Liver (tissue), 3 donors: ENCODE results near the gene AQP12A.

Source experiments
- EGR1 ChIP-seq, 2 donors: IDR thresholded peaks; 2 replicates each; pipeline ENCODE4 v1.6.1; 2016 to 2018; ENCODE audit warnings: antibody characterized with exemption in 2 of 2, low read depth in 2 of 2
- FOXA1 ChIP-seq: IDR thresholded peaks from 2 replicates; pipeline ENCODE4 v1.6.1; 2016; ENCODE audit warnings: antibody characterized with exemption
- GABPA ChIP-seq, 2 donors: IDR thresholded peaks in 1 of 2; conservative IDR thresholded peaks in 1 of 2; 2 replicates each; pipeline ENCODE4 v1.6.1; 2016; ENCODE audit warnings: antibody characterized with exemption in 2 of 2, mild to moderate bottlenecking in 1 of 2, moderate library complexity in 1 of 2
- HNF4A ChIP-seq, 2 donors: conservative IDR thresholded peaks; 2 replicates each; pipeline ENCODE4 v1.6.1; 2016; ENCODE audit warnings: antibody characterized with exemption in 2 of 2, mild to moderate bottlenecking in 2 of 2
- JUND ChIP-seq, 2 donors: IDR thresholded peaks; 2 replicates each; pipeline ENCODE4 v1.6.1; 2016; ENCODE audit warnings: antibody characterized with exemption in 2 of 2
- RXRA ChIP-seq, 2 donors: IDR thresholded peaks; 2 replicates each; pipeline ENCODE4 v1.6.1; 2017 to 2018; ENCODE audit warnings: antibody characterized with exemption in 2 of 2, mild to moderate bottlenecking in 1 of 2
- SP1 ChIP-seq: IDR thresholded peaks from 2 replicates; pipeline ENCODE4 v1.6.1; 2018; ENCODE audit warnings: antibody characterized with exemption, mild to moderate bottlenecking
- TAF1 ChIP-seq: conservative IDR thresholded peaks from 2 replicates; pipeline ENCODE4 v1.6.1; 2016; ENCODE audit warnings: antibody characterized with exemption, mild to moderate bottlenecking
- YY1 ChIP-seq: IDR thresholded peaks from 2 replicates; pipeline ENCODE4 v1.6.1; 2016; ENCODE audit warnings: antibody characterized with exemption, mild to moderate bottlenecking
- TF ChIP-seq, protein P1 (sequence below): fragments of 150-350 bp; IDR thresholded peaks from 2 replicates; pipeline ENCODE4 v1.5.1; 2017; ENCODE audit warnings: improper control_type of control experiment, low read depth, low read length; ENCODE audit not compliant: missing input control
- TF ChIP-seq, protein P2 (sequence below): IDR thresholded peaks from 2 replicates; pipeline ENCODE4 v1.6.1; 2016; ENCODE audit warnings: antibody characterized with exemption, mild to moderate bottlenecking
- TF ChIP-seq, protein P3 (sequence below): IDR thresholded peaks from 2 replicates; pipeline ENCODE4 v1.6.1; 2016; ENCODE audit warnings: antibody characterized with exemption
- TF ChIP-seq, protein P4 (sequence below): IDR thresholded peaks from 2 replicates; pipeline ENCODE4 v1.6.1; 2016; ENCODE audit warnings: antibody characterized with exemption
- donor health status: healthy.
- donor health status: healthy.

DNA sequence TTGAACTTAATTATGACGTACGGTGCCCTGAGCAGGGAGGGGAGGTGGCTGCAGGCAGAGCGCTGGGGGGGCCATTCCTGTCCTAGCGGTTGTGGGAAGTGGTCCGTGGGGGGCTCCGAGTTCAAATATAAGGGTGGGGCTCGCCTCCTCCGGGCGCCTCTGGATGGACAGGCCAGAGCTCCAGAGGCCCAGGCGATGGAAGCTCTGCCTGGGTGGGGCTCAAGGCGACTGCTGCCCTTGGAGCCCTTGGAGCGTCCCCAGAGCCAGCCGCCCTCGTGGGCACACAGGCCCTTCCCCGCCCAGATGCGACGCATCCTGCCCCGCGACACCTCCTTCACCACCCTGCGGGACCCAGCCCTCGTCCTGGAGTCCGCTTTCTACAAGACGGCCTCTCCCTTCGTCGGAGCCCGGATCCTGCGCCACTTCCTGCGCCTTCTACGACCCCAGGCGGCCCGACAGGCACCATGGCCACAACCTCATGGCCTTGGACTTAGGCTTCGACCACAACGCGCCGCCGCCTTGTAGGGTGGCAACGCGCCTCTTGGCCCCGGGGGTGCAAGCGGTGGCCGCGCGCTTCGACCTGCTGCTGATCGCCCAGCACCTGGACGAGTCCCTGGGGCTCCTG lies 19.5 kb upstream of the AQP12A start:
- TF ChIP-seq, protein P1, sequence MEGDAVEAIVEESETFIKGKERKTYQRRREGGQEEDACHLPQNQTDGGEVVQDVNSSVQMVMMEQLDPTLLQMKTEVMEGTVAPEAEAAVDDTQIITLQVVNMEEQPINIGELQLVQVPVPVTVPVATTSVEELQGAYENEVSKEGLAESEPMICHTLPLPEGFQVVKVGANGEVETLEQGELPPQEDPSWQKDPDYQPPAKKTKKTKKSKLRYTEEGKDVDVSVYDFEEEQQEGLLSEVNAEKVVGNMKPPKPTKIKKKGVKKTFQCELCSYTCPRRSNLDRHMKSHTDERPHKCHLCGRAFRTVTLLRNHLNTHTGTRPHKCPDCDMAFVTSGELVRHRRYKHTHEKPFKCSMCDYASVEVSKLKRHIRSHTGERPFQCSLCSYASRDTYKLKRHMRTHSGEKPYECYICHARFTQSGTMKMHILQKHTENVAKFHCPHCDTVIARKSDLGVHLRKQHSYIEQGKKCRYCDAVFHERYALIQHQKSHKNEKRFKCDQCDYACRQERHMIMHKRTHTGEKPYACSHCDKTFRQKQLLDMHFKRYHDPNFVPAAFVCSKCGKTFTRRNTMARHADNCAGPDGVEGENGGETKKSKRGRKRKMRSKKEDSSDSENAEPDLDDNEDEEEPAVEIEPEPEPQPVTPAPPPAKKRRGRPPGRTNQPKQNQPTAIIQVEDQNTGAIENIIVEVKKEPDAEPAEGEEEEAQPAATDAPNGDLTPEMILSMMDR = no peak
- no peak for TF ChIP-seq GABPA (IDR thresholded peaks at IDR 0.05 in 1 of 2, conservative IDR thresholded peaks at IDR 0.05 in 1 of 2)
- TF ChIP-seq, protein P2, sequence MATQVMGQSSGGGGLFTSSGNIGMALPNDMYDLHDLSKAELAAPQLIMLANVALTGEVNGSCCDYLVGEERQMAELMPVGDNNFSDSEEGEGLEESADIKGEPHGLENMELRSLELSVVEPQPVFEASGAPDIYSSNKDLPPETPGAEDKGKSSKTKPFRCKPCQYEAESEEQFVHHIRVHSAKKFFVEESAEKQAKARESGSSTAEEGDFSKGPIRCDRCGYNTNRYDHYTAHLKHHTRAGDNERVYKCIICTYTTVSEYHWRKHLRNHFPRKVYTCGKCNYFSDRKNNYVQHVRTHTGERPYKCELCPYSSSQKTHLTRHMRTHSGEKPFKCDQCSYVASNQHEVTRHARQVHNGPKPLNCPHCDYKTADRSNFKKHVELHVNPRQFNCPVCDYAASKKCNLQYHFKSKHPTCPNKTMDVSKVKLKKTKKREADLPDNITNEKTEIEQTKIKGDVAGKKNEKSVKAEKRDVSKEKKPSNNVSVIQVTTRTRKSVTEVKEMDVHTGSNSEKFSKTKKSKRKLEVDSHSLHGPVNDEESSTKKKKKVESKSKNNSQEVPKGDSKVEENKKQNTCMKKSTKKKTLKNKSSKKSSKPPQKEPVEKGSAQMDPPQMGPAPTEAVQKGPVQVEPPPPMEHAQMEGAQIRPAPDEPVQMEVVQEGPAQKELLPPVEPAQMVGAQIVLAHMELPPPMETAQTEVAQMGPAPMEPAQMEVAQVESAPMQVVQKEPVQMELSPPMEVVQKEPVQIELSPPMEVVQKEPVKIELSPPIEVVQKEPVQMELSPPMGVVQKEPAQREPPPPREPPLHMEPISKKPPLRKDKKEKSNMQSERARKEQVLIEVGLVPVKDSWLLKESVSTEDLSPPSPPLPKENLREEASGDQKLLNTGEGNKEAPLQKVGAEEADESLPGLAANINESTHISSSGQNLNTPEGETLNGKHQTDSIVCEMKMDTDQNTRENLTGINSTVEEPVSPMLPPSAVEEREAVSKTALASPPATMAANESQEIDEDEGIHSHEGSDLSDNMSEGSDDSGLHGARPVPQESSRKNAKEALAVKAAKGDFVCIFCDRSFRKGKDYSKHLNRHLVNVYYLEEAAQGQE = no peak
- TF ChIP-seq, protein P3, sequence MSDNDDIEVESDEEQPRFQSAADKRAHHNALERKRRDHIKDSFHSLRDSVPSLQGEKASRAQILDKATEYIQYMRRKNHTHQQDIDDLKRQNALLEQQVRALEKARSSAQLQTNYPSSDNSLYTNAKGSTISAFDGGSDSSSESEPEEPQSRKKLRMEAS = no peak
- TF ChIP-seq SP1 = no peak
- TF ChIP-seq, protein P4, sequence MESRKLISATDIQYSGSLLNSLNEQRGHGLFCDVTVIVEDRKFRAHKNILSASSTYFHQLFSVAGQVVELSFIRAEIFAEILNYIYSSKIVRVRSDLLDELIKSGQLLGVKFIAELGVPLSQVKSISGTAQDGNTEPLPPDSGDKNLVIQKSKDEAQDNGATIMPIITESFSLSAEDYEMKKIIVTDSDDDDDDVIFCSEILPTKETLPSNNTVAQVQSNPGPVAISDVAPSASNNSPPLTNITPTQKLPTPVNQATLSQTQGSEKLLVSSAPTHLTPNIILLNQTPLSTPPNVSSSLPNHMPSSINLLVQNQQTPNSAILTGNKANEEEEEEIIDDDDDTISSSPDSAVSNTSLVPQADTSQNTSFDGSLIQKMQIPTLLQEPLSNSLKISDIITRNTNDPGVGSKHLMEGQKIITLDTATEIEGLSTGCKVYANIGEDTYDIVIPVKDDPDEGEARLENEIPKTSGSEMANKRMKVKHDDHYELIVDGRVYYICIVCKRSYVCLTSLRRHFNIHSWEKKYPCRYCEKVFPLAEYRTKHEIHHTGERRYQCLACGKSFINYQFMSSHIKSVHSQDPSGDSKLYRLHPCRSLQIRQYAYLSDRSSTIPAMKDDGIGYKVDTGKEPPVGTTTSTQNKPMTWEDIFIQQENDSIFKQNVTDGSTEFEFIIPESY = no peak
- TF ChIP-seq EGR1 (IDR thresholded peaks at IDR 0.05; ENCODE audit: low read depth in 2 of 2) = no peak
- no peak for TF ChIP-seq FOXA1
- no peak for TF ChIP-seq TAF1
- no peak for TF ChIP-seq JUND (IDR thresholded peaks at IDR 0.05)
- TF ChIP-seq RXRA (IDR thresholded peaks at IDR 0.05) = no peak
- no peak for TF ChIP-seq HNF4A (conservative IDR thresholded peaks at IDR 0.05)
- TF ChIP-seq YY1 = no peak
